Neural cell (in vitro differentiated cells): ENCODE data around the gene CACNA2D1.

Experiments
- EZH2 ChIP-seq: fragments of 200-600, 300-800 bp; shearing (Covaris generic), sonication (generic); IDR thresholded peaks from 2 replicates; pipeline ENCODE4 v1.6.1; 2014; ENCODE audit warnings: antibody characterized with exemption, low read length, borderline replicate concordance, mild to moderate bottlenecking; ENCODE audit not compliant: insufficient read depth, poor library complexity, severe bottlenecking
- MXI1 ChIP-seq: fragments of 450-650 bp; conservative IDR thresholded peaks from 2 replicates; pipeline ENCODE4 v1.6.1; 2014; ENCODE audit warnings: antibody characterized with exemption, mild to moderate bottlenecking; ENCODE audit not compliant: poor library complexity, severe bottlenecking
- POLR2AphosphoS5 ChIP-seq: IDR thresholded peaks from 2 replicates; pipeline ENCODE4 v1.6.1; 2012
- RAD21 ChIP-seq: fragments of 450-650 bp; conservative IDR thresholded peaks from 2 replicates; pipeline ENCODE4 v1.6.1; 2014; ENCODE audit warnings: antibody characterized with exemption, mild to moderate bottlenecking, moderate library complexity
- TF ChIP-seq, protein P1 (sequence below): fragments of 450-650 bp; IDR thresholded peaks from 2 replicates; pipeline ENCODE4 v1.5.1; 2014; ENCODE audit warnings: antibody characterized with exemption, mild to moderate bottlenecking, moderate library complexity; ENCODE audit not compliant: poor library complexity, severe bottlenecking

DNA sequence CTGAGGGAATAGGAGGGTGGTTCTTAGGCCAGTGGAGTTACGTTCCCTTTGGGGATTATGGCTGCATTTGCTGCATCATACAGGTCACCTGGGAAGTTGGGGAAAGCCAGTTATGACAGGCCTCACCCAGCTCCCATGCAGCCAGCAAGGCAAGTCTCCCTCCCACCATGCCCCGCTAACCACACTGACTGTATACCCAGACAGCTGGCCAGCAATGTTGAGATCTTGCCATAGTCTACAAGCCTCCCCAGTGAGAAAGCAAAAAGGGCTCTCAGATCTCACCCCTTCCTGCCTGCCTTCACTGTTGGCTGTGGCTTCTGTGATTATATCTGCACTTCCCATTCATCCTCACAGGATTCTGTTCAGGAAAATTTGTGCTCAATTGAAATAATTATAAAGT is 540.5 kb downstream of the CACNA2D1 start:
- TF ChIP-seq, protein P1, sequence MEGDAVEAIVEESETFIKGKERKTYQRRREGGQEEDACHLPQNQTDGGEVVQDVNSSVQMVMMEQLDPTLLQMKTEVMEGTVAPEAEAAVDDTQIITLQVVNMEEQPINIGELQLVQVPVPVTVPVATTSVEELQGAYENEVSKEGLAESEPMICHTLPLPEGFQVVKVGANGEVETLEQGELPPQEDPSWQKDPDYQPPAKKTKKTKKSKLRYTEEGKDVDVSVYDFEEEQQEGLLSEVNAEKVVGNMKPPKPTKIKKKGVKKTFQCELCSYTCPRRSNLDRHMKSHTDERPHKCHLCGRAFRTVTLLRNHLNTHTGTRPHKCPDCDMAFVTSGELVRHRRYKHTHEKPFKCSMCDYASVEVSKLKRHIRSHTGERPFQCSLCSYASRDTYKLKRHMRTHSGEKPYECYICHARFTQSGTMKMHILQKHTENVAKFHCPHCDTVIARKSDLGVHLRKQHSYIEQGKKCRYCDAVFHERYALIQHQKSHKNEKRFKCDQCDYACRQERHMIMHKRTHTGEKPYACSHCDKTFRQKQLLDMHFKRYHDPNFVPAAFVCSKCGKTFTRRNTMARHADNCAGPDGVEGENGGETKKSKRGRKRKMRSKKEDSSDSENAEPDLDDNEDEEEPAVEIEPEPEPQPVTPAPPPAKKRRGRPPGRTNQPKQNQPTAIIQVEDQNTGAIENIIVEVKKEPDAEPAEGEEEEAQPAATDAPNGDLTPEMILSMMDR: no peak
- TF ChIP-seq POLR2AphosphoS5: no peak
- TF ChIP-seq EZH2: no peak
- TF ChIP-seq MXI1: no peak
- no peak for TF ChIP-seq RAD21
